Superior temporal gyrus (tissue), 1 donor: ENCODE data around the gene C6orf136.

Experiments used
- DNase-seq: peaks from one replicate; pipeline ENCODE4 v3.0.0-alpha.2; 2016; ENCODE audit errors: extremely low spot score

The C6orf136 gene, protein sequence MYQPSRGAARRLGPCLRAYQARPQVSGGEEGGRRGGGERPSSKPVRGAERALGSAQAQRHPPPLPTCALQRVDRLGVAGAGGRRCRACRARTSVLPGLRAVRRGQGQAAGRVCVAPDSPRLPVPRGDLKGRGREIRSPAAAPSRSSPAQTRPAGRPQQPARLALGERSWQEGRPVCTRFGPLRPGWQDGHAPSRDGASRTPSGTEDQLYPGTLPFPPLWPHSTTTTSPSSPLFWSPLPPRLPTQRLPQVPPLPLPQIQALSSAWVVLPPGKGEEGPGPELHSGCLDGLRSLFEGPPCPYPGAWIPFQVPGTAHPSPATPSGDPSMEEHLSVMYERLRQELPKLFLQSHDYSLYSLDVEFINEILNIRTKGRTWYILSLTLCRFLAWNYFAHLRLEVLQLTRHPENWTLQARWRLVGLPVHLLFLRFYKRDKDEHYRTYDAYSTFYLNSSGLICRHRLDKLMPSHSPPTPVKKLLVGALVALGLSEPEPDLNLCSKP

DNA sequence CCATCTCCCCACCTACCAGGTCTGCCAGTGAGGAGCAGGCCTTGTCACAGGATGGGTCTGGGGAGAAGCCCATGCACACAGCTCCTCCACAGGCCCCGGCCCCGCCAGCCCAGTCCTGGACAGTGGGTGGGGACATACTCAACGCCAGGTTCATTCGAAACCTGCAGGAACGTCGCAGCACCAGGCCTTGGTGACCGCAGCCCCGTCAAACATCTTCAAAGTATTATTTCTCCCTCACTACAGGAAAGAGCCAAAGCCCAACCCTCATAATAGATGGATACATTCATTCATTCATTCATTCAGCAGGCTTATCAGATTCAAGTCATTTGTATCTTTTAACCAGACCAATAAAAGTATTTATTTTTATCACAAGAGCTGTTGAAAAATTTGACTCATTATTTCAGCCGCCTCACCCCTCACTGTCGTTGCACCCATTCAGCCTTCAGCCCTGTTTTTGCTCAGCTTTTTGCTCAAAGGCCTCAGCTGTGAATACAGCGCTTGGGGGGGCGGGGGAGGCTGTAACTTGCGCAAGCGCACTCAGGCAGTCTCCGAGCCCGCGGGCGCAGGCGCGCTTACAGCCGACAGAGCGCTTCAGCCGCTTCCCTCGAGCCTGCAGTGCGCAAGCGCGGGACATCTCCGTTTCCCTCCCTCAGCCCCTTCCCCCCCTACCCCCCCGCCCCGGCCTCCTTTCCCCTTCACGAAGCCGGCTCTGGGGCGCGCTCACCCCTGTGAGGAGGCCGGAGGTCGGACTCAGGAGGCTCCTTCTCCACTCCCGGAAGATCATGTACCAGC, at the start of gene C6orf136:
TSS of gene C6orf136 (plus strand) at position 684 of the 792 bp plus-strand sequence. CDS start at position 783, 99 bp downstream.
- peak; percentile 94 for DNase-seq

DNA sequence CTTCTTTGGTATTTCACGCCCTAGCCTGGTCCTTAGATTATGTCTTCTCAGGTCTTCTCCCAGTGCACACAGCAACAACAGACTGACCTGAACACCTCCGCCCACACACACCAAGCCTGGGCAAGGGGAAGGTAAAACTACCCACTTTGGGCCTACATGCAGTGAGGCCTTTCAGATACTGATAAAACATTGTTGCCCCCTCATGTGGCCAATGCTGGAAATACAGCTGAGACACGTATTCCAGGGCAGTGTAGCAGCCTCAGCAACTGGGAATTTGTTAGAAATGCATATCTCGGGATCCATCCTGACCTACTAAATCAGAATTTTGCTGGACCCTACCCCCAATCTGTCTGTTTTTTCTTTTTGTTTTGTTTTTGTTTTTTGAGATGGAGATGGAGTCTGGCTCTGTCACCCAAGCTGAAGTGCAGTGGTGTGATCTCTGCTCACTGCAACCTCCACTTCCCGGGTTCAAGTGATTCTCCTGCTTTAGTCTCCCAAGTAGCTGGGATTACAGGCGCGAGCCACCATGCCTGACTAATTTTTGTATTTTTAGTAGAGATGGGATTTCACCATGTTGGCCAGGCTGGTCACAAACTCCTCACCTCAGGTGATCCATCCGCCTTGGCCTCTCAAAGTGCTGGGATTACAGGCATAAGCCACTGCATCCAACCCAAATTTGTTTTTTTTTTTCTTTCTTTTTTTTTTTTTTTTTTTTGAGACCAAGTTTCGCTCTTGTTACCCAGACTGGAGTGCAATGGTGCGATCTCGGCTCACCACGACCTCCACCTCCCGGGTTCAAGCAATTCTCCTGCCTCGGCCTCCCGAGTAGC, 49.4 kb upstream of the C6orf136 start:
- peak; percentile 86 for DNase-seq

GRCh38 chr6:30598912-30599624, 47.9 kb upstream of the C6orf136 start:
- DNase-seq: no peak

- DNase-seq: no peak
These were observed 47.2 kb upstream of the C6orf136 start for GRCh38 chr6:30599625-30600324.

GRCh38 chr6:30600451-30600961, 46.4 kb upstream of the C6orf136 start:
- no peak for DNase-seq

DNA sequence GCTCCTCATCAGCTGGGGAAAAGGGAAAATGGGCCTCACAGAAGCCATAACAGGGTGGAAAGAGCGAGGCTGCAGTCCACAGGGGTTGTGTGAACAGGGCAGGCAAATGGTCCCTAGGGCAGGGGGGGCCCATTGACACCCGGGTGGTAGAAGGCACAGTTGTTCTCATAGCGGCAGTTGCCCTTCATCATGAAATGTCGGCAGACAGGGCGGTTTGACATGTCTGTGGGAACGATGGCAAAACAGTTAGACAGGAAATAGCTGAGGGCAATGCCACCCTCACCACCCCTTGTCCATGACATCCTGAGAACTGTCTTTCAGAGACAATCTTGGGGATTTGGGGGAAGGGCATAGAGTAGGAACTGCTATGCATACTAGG, 45.5 kb upstream of the C6orf136 start:
- no peak for DNase-seq

DNA sequence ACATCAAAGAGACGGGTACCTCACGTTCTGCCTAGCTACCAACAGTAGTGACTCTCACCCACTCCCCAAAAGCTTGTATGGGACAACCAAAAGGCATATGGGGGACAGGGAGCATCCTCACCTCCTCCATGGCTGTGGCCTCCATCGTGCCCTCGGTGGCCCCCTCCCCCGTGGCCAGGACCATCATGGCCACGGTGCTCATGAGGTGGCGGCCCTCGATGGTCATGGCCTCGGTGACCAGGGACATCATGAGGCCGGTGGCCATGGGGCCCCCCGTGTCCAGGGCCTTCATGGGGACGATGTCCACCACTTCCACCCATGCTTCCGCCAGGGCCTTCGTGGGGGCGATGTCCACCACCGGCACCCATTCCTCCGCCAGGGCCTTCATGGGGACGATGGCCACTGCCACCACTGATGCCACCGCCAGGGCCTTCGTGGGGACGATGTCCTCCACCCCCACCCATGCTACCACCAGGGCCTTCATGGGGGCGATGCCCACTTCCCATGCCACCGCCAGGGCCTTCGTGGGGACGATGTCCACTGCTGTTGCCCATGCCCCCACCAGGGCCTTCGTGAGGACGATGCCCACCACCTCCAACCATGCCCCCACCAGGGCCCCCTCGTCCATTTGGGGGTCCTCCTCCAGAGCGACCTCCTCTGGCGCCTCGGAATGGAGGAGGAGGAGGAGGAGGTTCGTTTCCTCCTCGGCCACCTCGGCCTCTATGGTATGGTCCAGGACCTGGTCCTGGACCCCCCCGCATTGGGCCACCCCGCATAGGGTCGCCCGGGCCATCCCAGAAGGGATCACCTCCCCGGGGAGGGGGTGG, 44.9 kb upstream of the C6orf136 start:
- no peak for DNase-seq

DNA sequence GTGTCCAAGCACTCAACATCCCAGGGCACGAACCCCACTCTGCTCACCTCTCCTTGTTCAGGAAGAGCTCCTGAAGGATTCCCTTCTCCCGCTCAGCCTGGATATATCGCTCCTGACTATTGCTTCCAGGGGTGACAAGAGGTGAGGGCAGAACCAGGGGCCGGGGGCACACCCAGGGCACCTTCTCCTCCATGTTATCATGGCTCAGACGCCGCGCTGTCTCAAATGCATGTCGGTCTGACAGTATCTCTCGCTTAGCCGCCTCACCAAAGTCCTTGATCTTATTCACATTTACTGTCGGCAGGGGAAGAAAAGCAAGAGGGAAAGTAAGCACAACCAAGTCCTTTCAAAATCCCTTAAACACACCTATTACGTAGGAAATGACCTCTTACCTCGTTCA, 43.0 kb upstream of the C6orf136 start:
- no peak for DNase-seq

DNA sequence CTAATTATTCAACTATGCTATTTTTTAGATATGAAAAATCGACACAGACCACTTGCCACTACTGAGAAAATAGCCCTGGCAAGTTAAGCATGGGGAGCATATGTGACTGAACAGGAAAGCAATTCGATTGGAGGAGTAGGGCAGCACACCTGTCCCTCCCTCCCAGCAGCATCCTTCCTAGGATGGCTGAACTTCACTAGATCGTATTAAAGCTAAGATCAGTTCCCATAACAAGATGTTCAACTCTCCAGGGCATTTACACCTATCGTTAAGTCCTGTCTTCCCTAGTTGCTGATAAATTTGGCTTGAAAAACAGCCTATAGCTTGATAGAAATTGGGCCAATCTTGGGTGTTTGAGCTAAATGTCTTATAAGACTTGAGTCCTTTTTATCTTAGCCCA, 36.9 kb upstream of the C6orf136 start:
- no peak for DNase-seq

- DNase-seq: no peak
These were observed 35.6 kb upstream of the C6orf136 start for GRCh38 chr6:30611150-30611855.

DNA sequence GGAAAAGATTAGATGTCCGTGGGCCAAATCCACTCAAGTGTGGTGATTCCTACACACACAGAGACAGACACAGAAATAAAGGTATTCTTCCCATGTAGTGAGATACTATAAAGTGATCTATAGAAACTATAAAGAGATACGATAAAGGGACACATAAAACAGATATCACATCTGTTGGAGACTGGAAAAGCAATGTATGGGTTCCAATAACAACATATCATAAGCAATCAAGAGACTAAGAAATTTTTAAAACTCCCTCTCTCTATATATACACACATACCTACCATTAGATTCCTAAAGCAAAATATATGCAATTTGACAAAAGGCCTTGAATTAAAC, 35.1 kb upstream of the C6orf136 start:
- DNase-seq: no peak

- peak; percentile 53 for DNase-seq
These were observed 34.7 kb upstream of the C6orf136 start for GRCh38 chr6:30612213-30612612.

GRCh38 chr6:30612687-30613248, 34.2 kb upstream of the C6orf136 start:
- no peak for DNase-seq

DNA sequence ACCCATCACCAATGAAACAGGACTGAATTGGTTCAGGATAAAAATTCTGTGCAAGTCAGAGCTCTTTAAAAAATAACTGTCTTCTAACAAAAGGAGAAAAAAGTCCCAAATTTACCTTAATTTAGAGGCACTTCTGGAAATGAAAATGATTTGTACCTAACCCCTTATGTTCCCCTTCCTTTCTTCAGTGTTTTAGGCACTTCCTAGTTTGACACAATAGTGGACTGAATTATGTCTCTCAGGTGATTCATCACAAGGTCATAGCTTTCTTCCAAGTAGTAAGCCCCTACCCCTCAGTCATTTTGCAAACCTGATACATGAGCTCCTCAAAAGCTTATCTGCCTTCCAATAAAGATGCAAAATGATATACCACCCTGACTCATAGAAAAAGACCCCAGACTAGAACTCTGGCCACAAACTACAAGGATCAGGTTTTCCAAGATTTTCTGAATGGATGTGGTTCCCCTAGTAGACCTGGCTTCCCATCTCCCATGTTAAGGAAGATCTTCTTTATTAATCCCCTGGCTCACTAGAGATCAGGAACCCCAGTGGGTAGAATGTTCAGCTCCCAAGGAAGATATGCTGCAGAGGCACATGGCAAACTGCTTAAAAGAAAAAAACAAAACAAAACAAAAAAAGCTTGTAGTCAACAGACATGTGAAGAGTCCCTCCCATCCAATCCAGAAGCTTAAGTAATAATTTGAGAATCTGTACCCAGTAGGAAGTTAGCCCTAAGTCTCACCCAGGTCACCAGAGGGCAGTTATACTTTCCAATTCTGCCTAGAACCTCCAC, 33.5 kb upstream of the C6orf136 start:
- DNase-seq: peak; percentile 25

GRCh38 chr6:30614044-30614842, 32.7 kb upstream of the C6orf136 start:
- DNase-seq: peak; percentile 61

DNA sequence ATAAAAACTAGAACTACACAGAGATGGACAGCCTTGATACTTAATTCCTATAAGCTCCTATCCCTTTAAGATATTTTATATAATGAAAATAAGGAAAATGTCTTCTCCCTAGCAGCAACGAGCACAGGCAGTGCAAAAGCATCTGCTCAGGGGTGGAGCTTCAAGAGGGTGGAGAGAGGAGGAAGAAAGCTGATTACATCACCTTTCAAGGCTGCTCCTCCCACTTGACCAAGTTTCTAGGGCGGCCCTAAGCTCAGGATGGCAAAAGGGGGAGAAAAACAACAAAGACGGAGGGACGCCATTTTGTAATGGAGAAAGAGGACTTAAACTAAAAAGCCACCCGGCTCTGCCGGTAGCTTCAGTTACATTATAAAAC, 32.1 kb upstream of the C6orf136 start:
- DNase-seq: peak; percentile 99
